Measurements from ENCODE around the gene ITGA3.
A peak's percentile ranks its signal among the peaks of the same experiment; 100 is the strongest.

ITGA3 gene

DNA sequence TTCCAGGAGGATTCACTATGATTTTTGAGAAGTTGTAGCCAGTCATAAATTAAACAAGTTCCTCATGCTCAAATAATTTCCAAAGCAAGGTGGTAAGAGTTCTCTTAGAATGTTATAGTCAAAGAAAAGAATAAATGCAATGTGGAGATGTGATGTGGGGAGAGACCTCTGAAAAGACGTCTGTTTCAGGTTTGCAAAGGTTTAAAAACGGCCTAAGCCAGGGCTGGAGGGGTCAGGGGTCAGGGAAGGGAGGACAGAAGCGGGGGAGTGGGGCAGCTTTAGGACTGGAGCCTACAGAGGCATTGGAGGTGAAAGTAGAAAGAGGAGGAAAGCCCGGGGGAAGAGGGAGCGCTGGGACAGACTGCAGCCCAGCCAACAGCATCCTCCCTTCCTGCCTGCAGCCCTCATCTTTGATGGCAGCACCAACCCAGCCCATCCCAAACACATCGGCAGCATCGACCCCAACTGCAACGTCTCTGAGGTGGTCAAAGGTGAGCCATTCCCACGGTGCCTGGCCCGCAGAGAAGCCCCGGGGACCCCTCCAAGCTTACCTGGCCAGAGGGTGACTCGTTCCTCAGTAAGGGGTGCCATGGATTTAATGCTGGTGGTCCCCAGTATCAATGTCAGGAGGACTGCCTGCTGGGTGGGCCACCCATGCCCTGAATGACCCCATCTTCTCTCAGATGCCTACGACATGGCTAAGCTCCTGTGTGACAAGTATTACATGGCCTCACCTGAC lies 50.7 kb downstream of the ITGA3 start:
- no peak overlapping the region for H3K4me3 ChIP-seq (ENCODE audit: low read depth, low read length)

DNA sequence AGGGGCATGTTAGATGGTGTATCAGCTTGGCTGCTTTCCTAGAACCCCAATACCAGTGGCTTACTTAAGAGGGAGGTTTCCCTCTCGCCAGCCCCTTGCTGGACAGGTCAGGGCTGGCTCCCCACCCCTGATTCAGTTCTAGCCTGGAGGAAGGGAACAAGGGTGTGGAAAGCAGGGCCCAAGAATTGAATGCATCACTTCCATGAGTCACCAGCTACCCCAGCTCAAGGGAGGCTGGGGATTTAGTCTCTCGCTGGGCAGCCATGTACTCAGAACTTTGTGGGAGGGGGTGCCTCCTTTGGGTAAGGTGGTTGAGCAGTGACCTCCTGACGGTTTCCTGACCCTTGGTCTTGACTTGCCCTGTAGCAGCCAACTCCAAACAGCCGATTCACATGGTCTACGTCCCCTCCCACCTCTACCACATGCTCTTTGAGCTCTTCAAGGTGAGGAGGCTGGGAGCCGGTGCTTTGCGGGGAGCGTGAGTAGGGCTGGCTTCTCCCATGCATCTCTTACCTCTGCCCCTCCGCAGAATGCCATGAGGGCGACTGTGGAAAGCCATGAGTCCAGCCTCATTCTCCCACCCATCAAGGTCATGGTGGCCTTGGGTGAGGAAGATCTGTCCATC lies 52.0 kb downstream of the ITGA3 start:
- no peak overlapping the region for H3K4me3 ChIP-seq (ENCODE audit: low read depth, low read length)

DNA sequence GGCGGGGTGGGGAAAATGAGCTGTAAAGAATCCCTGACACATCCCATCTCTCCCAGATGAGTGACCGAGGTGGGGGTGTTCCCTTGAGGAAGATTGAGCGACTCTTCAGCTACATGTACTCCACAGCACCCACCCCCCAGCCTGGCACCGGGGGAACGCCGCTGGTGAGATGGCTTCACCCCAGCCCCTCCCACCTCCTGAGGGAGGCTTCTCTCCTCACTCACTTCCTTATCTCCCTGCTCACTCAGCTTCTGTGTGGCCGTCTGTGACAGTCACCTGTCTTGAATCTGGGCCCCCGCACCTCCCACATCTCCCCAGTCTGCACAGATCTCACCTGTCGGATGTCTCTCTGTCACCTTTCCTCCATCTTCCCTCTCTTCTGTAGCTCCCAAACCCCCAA lies 52.6 kb downstream of the ITGA3 start:
- H3K4me3 ChIP-seq (ENCODE audit: low read depth, low read length) = no peak overlapping the region

GRCh38 chr17:50109207-50109606 lies 53.3 kb downstream of the ITGA3 start:
- no peak overlapping the region for H3K4me3 ChIP-seq (ENCODE audit: low read depth, low read length)

DNA sequence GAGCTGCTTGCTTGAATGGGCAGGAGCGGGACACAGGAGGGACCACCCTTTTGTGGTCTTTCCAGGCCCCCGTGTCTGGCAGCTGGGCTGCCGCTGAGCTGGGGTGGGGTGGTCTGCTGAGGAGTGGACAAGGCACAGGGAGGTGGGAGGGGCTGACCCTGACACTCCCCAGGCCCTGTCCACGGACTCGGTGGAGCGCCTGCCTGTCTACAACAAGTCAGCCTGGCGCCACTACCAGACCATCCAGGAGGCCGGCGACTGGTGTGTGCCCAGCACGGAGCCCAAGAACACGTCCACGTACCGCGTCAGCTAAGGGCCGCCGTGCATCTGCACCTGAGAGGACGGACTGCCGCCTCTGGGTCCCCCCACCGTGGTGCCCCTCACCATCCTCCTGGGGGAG lies 53.9 kb downstream of the ITGA3 start:
- no peak overlapping the region for H3K4me3 ChIP-seq (ENCODE audit: low read depth, low read length)

GRCh38 chr17:50110591-50111349 lies 54.9 kb downstream of the ITGA3 start:
- no peak overlapping the region for H3K4me3 ChIP-seq (ENCODE audit: low read depth, low read length)

DNA sequence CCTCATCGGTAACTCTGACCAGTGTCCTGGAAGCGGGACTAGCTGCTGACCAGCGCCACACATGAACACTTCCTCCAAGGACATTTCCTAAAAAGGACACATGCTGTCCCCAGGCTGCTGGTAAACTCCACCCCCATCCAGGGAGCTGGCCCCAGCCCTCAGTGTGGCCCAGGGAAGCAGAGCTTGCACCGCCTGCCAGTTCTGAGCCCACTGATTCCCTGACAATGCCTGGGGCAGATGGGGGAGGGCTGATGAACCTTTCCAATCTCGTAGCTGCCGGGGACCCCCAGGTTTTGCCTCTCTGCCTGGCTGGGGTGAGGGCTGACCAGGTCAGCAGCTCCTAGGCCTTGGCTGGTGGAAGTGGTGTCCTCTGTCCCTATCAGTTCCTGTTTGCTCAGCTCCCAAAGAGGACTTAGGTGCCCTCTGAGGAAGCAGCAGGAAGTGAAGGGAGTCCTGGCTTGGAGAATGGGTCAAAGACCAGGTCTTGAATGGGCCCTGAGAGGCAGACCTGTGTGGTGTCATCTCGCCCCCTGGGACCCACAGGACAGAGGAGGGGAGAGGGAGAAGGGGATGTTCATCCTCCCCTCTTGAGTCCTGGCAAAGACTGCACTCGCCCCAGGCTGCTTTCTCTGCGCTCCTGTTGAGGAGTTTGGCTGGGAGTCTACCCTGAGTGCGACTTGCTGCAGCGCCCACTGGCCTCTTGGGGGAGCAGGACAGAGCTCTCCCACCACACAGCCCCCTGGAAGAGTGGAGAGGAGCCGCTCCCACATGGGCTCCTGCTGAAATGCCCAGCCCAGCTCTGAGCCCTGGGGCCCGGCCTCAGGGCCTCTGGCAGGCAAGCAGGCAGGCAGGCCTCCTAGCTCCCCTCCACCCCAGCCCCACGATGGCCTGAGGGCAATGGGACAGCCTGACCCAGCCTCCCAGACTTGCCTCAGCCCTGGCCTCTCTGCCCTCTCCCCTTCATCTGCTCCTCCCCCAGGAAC lies 56.1 kb downstream of the ITGA3 start:
- no peak overlapping the region for H3K4me3 ChIP-seq (ENCODE audit: low read depth, low read length)

DNA sequence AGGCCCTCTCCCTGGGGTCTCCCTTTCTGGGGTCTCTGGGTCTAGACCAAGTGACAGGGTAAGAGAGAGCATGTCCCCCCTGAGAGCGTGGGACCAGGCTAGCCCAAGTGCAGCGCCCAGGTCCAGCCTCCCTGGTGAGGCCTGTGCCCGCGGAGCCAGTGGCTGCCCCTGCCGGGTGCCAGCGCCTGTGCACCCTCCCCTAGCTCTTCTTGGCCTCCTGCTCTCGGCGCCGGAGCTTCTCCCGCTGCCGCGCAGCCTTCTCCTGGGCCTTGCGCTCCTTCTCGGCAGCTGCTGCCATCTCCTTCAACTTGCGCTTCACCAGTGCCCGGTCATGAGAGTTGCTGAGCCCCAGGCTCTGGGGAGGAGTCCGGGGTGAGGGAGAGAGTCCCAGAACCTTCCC lies 56.8 kb downstream of the ITGA3 start:
- no peak overlapping the region for H3K4me3 ChIP-seq (ENCODE audit: low read depth, low read length)

DNA sequence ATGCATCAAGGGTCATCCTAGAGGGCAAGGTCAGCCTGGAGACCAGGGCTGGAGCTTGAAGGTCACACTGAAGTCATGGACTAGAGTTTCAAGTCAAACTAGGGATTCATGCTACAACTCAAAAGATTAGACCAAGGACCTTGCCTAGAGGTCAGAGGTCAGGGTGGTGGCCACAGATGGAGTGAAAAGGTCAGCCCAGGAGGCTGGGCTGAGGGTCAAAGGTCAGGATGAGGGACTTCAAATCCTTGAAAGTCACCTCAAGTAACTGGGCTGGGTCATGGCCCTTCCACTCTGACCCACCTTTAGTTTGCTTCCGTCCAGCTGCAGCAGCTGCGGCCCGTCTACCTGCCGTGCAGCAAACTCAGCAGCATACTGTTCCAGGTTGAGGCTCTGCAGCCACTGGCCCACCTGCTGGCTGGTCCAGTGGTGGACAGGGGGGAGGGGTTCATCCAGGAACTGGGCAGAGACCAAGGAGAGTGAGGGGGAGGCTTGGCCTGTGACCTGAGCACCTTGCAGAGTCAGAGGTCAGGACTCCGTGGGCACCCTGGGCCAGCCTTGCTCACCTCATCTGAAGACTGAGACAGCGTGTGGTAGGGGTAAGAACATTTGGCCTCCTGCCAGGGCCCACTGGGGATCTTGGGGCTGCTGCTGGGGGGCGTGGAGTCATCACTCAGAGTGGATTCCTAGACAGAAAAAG lies 57.9 kb downstream of the ITGA3 start:
- H3K4me3 ChIP-seq (ENCODE audit: low read depth, low read length) = no peak overlapping the region

DNA sequence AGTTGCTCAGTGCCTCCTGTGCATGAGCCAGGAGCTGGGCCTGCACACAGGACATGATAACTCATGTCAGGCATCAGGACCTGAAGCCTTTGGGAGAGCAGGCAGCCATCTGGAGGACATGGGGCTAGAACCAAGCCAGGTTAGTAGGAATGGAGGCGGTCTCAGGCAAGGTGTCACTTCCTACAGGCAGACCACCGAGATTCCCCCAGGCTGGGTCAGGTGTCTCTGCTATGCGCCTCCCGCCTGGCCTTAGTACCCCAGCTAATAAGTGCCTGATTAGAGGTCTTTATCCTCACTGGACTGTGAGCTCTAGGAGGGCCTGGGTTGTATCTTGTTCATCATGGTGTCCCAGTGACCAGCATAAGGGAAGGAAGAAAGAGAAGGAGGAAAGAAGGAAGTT lies 58.5 kb downstream of the ITGA3 start:
- no peak overlapping the region for H3K4me3 ChIP-seq (ENCODE audit: low read depth, low read length)

DNA sequence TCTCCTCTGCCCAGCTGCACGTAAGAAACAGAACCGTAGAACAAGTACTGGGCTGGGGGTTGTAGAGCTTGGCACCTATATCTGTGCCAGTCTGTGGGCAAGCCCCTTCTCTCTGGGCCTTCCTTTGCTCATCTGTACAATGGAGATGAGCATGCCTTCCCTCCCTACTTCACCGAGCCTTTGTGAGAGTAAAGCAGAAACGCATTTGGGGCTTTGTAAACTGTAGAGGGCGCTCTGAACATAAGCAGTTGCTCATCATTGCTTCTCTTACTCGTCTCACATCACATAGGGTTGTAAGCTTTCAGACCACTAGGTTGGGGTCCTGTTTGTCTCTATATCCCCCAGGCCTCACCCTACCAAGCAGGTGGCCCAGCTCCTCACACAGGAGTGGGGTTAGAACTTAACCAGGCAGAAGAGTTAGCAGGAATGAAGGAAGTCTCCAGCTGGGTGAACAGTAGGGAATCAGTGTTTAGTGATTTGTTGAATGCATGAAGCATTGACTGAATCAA lies 59.0 kb downstream of the ITGA3 start:
- no peak overlapping the region for H3K4me3 ChIP-seq (ENCODE audit: low read depth, low read length)

- no peak overlapping the region for H3K4me3 ChIP-seq (ENCODE audit: low read depth, low read length)
Measured at GRCh38 chr17:50115756-50116155, 59.8 kb downstream of the ITGA3 start.

GRCh38 chr17:50117202-50118051 lies 61.5 kb downstream of the ITGA3 start:
- peak overlapping the region; percentile 0 for H3K4me3 ChIP-seq (ENCODE audit: low read depth, low read length)

- H3K4me3 ChIP-seq (ENCODE audit: low read depth, low read length) = no peak overlapping the region
Measured at GRCh38 chr17:50118076-50118827, 62.3 kb downstream of the ITGA3 start.

DNA sequence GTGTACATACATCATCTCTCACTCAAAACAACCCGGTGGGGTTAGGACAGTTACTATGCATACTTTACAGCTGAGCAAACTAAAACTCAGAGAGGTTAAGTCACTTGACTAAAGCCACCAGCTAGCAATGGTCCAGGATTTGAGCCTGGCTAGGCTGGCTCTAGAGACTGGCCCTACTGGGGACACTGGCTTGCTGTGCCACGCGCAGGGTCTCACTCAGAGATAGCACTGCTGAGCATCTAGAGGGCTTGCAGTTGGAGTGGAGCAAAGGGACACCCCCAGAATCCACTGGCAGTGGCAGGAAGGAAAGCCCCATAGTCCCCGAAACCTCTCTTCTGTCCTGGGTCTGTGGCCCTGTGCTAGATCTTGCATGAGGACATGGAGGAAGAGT lies 62.9 kb downstream of the ITGA3 start:
- H3K4me3 ChIP-seq (ENCODE audit: low read depth, low read length) = no peak overlapping the region

- H3K4me3 ChIP-seq (ENCODE audit: low read depth, low read length) = no peak overlapping the region
Measured at GRCh38 chr17:50120475-50121253, 64.8 kb downstream of the ITGA3 start.

DNA sequence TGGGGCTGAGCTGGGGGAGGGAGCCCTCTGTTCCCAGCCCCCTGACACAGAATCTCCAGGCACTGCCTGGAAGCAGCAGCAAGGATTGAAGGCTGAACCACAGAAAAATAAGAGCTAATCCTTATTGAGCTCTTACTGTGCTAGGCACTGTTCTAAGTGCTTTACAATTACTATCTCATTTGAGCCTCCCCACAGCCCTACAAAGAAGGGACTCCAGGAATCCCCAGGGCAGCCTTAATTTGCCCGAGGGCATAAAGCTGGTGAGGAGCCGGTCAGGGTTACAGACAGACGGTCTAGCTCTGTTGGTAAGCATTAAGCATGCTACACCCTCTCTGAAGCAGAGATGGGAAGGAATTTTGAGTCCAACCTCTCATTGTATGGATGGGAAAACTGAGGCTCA lies 67.0 kb downstream of the ITGA3 start:
- no peak overlapping the region for H3K4me3 ChIP-seq (ENCODE audit: low read depth, low read length)

Measured in iPS-11a (cell line).